Astrocyte of the hippocampus (primary cell): ENCODE data around the gene CUTA.

ENCODE experiments used
- DNase-seq: peaks from one replicate; pipeline ENCODE4 v3.0.0; 2011; ENCODE audit warnings: low read depth, low spot score

The CUTA gene

GRCh38 chr6:33417903-33418689 lies at the start of gene CUTA:
Gene CUTA (minus strand): TSS chr6:33418107. CDS start chr6:33418000, 107 bp downstream.
- peak; percentile 100 for DNase-seq

- DNase-seq = no peak
Measured at GRCh38 chr6:33467091-33467490, 49.2 kb upstream of the CUTA start.

DNA sequence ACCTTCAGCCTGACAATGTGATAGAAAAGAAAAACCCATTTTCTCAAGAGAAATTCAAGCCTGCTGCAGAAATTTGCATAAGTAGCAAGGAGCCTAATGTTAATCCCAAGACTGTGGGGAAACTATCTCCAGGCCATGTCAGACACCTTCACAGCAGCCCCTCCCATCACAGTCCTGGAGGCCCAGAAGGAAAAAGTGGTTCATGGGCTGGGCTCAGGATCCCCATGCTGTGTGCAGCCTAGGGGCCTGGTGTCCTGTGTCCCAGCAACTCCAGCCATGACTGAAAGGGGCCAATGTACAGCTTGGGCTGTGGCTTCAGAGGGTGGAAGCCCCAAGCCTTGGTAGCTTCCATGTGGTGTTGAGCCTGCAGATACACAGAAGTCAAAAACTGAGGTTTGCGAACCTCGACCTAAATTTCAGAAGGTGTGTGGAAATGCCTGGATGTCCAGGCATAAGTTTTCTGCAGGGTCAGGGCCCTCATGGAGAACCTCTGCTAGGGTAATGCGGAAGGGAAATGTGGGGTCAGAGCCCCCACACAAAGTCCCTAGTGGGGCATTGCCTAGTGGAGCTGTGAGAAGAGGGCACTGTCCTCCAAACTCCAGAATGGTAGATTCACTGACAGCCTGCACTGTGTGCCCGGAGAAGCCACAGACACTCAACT lies 48.3 kb upstream of the CUTA start:
- no peak for DNase-seq

GRCh38 chr6:33459226-33459625 lies 41.3 kb upstream of the CUTA start:
- DNase-seq = no peak

DNA sequence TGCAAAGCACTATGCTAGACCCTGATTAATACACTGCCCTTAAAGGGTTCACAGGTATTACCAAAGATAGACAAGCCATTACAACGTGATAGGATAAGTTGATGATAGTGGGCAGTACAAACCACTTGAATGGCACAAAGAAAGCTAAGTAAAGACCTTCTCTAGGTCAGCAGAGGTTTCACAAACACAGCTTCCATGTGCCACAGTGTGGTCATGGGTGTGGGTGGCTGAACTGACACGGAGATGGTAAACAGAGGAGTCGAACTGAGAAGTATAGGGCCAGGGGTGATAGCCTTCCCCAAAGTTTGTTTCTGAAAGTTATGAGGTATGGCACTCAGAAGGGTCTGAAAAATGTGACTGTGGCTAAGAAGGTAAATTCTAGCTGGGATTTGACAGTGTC lies 40.8 kb upstream of the CUTA start:
- DNase-seq = no peak

DNA sequence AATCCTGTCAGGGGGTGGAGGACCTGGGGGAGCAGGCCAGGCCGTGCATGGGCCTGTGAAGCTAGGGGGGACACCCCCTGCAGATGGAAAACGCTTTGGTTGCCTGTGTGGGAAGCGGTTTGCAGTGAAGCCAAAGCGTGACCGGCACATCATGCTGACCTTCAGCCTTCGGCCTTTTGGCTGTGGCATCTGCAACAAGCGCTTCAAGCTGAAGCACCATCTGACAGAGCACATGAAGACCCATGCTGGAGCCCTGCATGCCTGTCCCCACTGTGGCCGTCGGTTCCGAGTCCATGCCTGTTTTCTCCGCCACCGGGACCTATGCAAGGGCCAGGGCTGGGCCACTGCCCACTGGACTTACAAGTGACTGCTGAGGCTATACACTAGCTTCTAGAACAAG lies 38.2 kb upstream of the CUTA start:
- DNase-seq = no peak

- no peak for DNase-seq
Measured at GRCh38 chr6:33455051-33455450, 37.1 kb upstream of the CUTA start.

- DNase-seq = peak; percentile 98
Measured at GRCh38 chr6:33454009-33454946, 36.4 kb upstream of the CUTA start, which contains the start of gene ZBTB9. Gene ZBTB9 (plus strand): TSS chr6:33454576. CDS start chr6:33455101, 525 bp downstream.

DNA sequence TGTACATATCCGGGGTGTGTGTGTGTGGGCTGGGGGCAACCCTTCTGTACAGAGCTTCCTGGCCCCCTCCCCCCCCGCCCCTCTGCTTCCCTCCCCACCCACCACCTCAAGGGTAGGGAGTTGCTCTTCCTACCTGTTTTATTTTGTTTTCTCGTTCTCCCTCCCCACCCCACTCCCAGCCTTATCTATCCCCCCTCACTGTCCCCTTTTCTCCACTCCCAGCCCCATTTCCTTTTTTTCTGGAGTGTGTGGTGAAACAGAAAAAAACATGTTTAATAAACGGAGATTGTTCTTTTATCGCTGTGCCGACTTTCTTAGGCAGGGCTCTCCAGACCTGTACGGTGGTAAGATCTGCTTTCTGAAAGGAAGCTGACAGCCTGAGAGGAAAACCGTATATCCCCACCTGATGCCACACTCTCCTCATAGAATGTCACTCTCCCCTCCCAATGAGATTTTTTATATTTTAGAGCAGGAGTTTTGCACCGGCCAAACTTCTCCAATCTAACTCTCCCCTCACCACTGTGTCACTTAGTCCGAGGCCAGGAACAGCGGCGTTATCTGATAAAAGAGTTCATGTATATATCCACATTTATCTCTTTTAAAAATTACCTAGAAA lies 35.6 kb upstream of the CUTA start:
- DNase-seq = peak; percentile 11

DNA sequence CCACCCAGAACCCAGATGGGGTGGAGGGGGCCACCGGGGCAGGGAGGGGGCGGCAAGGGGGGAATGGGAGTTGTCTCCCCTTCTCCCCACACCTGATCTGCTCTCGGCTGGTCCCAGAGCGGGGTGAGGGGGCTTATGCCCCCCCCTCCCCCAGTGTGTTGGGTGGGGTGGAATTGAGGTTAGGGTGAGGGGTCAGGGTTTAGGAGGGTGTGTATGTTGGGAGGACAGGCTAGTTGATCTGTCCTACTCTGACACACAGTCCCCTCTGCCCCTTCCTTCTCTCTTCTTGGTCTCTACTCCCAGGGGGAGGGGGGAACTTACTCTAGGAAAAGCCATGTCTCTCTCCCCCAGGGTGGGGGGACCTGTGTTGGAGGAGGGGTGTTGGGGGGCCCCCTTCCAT lies 34.6 kb upstream of the CUTA start:
- no peak for DNase-seq

GRCh38 chr6:33451606-33452005 lies 33.7 kb upstream of the CUTA start:
- no peak for DNase-seq

DNA sequence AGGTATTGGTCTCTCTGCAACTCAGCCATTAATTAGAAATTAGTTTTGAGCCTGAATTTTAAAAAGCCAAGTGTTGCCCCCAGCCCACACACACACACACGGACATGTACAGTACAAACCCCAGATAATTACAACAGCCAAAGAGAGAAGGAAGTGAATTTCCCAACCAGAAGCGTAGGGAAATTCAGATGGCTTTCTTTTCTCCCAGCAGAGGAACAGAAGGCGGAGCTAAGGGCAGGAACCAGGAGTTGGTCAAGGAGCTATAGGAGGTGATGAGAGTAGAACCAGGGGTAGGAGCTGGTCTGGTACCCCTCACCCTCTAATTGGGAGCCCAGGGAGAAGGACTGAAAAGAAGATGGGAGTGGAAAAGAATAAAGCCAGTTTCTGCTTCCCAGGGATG lies 32.5 kb upstream of the CUTA start:
- DNase-seq = no peak

DNA sequence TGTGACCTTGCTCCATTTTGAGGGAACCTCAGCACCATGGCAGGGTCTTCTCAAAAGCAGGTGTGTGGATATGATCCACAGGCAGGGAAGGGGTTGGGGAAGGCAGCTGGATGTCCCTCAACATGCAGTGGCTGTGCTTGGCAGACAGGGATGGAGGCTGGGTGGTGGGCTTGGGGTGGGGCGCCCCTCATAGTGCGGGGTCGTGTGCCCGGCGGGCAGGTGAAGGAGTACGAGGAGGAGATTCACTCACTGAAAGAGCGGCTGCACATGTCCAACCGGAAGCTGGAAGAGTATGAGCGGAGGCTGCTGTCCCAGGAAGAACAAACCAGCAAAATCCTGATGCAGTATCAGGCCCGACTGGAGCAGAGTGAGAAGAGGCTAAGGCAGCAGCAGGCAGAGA lies 28.4 kb upstream of the CUTA start:
- no peak for DNase-seq

DNA sequence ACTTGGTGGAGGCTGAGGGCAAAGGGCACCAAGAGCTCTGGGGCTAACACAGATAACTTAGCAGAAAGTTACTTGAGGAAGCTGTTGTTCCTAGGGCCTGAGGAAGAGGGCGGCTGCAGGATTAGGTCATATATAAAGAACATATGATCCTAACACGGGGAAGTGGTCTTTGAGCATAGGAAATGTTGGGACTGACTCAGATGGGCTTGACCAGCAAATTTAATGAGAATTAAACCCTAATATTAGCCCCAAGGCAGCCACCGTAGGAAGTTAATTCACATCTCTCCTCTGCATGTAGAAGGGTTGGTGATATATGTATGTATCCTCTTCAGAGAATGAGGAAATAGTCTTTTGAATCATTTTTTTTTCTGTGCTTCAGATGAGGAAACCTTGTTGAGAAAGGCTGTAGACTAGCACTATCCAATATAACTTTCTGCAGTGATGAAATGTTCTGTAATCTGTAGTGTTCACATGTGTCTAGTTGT lies 27.3 kb upstream of the CUTA start:
- DNase-seq = no peak

GRCh38 chr6:33443619-33444504 lies 26.0 kb upstream of the CUTA start:
- DNase-seq = no peak

GRCh38 chr6:33443025-33443424 lies 25.1 kb upstream of the CUTA start:
- DNase-seq = no peak

- no peak for DNase-seq
Measured at GRCh38 chr6:33442283-33442682, 24.4 kb upstream of the CUTA start.

- no peak for DNase-seq
Measured at GRCh38 chr6:33441457-33441856, 23.6 kb upstream of the CUTA start.

DNA sequence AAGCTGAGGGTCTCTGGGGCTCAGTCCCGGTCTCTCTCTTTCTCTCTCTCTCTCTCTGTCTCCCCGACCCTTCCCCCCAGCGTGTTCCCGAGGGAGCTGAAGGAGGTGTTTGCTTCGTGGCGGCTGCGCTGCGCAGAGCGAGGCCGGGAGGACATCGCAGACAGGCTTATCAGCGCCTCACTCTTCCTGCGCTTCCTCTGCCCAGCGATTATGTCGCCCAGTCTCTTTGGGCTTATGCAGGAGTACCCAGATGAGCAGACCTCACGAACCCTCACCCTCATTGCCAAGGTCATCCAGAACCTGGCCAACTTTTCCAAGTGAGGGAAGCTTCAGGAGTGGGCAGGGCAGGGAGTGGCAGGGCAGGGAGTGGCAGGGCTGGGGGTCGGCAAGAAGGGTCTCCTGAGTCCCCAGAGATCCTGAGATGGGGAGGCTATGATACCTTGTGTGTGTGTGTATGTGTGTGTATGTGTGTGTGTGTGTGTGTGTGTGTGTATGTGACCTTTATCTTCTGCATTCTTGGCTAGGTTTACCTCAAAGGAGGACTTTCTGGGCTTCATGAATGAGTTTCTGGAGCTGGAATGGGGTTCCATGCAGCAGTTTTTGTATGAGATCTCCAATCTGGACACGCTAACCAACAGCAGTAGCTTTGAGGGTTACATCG lies 22.9 kb upstream of the CUTA start:
- DNase-seq = no peak
